ENCODE measurements around the gene DMD.

DMD gene

DNA sequence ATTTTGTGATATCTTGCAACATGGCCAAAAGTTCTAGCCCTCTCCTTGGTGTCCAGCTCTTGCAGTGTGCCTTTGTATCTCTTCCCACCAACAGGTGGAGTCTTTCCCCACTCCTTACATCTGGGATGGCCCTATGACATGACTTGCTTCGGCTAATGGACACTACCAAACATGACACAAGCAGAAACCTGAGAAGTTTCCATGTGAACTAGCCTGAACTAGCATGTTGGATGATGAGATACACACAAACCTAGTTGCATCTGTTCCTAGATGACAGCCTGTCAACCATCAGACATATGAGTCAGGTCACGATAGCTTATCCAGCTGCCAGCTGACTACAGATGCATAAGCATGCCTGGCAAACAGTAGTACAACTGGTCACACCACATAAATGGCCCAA lies 1932.0 kb downstream of the DMD start:
- no peak for DNase-seq (ENCODE audit: low spot score)

GRCh38 chrX:31272472-31272775 lies 1938.9 kb downstream of the DMD start:
- no peak for DNase-seq (ENCODE audit: low spot score)

DNA sequence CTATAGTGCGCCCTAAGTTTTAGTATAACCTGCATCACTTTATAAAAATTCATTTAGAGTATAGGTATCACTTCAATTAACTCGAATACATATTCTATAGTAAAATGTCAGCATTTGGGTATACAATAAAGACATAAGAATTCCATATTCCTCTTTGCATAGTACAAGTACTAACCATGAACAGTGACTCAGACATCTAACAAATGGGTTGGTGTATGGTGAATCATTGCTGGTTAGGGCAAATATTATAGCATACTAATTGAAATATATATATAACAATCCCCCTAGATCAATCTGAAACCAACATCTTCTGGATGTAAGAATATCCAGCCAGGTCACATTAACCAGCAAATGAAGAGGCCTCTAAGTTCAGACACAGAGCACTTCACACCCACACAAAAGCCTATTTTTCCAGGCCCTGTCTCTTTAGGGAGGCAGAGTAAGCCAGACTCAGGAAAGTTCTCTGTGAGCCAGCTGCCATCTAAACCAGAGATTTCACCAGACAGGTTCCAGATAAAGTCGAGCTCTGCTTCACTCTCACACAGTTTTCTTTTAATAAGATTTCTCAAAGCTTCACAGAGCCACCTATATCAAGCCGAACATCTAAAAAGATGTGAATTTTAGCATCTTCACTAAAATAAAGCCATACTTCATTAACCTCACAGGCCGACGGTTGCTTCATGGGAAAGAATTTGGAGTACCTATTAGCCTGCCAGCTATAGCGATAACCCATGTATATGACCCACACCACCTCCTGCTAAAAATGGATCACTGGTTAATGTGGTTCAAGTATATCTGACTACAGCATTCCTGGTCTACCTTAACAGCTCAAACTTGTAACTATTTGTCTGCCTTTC lies 1939.5 kb downstream of the DMD start:
- no peak for DNase-seq (ENCODE audit: low spot score)

GRCh38 chrX:31269914-31270313 lies 1941.4 kb downstream of the DMD start:
- no peak for DNase-seq (ENCODE audit: low spot score)

GRCh38 chrX:31268359-31268758 lies 1943.0 kb downstream of the DMD start:
- no peak for DNase-seq (ENCODE audit: low spot score)

DNA sequence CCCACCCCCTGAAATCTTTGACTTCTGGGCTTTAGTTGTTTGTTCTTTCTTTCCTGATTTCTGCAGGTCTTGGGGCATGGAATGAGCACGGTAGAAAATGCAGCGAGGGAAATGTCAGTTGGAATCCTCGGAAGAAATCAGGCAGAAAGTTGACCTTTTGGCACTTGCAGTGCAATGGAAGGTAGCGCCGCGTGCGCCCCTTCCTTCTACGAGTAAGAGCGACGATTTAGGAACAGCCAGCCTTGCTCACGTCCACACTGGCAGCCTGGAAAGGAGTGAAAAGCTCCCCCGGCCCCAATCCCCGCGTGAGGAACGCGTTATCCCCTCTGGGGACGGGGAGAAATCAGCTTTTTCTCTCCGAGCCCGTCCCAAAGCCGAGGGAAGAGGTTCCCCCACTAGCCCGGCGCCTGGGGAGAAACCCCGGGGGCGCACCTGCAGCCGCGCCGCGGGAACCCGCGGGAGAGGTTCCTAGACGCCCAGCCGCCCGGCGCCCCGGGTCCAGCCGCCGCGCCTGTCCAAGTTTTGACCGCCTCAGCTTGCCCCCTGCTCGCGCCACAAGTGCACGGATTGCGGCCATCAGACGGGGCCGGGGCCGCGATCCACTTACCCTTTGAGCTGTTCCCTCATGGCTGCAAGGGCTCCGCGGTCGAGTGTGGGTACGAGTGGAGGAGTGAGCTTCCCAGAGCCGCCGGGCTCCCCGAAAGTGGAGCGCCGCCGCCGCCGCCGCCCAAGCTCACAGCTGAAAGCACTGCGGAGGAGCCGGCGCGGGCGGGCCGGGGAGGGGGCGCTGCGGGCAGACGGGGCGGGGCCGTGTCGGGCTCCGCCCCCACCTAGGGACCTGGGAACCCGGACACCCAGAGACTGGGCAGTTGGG lies 1944.9 kb downstream of the DMD start:
- DNase-seq (ENCODE audit: low spot score), result no peak

DNA sequence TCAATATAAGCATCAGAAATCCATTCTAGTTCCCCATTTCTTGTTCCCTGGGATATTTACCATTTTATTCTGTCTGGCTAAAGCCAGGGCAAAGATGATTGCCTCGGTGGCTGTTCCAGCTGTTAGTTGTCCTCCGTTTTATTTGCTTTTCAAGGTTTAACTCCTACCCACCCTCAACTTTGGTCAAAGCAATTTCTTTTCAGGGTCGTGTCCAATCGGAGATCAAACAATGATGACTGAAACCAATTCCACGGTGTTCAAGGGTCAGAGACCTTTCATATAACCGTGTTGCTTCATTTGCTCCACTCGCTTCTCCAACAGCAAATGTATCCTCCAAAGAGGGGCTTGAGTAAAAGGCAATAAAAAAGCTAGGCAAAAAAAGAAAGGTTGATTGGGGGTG lies 1946.0 kb downstream of the DMD start:
- DNase-seq (ENCODE audit: low spot score), result no peak

- no peak for DNase-seq (ENCODE audit: low spot score)
These were observed 1951.0 kb downstream of the DMD start for GRCh38 chrX:31260351-31260750.

DNA sequence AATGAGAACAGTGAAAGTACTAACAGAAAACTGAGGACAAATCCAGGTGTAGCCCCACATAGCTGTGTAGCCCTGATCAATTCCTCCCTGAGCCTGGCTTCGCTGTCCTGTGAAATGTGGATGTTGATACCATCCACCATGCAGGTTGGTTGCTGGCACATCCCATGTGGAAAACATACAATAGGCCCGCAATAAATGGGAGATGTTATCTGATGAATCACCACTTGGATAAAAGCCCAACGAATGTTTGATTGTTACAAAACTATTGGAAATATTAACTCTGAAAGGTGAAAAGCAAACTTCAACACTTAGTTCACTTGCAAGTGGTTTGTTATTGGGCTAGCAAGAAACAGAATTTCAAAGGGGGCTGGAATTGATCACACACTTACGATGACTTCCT lies 1953.2 kb downstream of the DMD start:
- no peak for DNase-seq (ENCODE audit: low spot score)

DNA sequence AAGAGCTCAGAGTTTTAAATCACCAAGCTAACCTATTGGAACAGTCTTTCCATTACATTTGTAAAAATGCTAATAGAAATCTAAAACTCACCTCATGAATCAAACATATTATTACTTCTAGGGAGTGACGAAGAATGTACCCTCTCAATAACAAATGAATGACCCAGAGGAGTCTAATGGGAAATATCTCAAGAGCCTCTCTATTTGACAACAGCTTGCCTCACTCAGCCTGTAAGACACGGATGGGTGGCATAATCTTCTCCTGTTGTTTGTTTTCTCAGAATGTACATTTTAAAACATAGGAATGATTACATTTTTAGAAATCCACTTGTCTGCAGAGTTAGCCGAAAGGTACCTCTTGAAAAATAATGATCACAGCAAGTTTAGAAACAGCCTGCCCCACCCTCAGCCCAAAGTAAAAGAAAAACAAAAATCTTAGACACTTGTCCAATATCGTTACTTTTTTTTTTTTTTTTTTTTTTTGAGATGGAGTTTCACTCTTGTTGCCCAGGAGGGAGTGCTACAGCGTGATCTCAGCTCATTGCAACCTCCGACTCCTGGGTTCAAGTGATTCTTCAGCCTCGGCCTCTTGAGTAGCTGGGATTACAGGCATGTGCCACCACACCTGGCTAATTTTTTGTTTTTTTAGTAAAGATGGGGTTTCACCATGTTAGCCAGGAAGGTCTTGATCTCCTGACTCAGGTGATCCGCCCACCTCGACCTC lies 1955.9 kb downstream of the DMD start:
- no peak for DNase-seq (ENCODE audit: low spot score)

GRCh38 chrX:31252133-31252532 lies 1959.2 kb downstream of the DMD start:
- no peak for DNase-seq (ENCODE audit: low spot score)

DNA sequence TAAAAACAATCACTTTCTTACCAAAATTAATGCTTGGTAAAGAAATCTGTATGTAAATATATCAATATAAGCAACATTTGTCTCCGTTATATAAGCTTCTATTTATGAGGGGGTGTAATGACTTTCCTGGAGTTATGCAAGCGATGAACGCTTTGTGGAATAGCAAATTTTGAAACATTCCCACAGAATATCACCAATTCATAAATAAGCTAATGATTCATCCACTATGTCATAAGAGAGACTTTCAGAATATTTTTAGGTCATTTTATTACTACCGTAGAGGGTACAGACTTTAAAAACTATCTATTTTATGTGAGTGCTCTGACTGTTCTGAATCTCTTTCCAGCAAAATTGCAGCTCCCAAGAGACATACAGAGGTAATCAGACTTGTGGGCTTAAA lies 1960.0 kb downstream of the DMD start:
- no peak for DNase-seq (ENCODE audit: low spot score)

- no peak for DNase-seq (ENCODE audit: low spot score)
These were observed 1965.6 kb downstream of the DMD start for GRCh38 chrX:31245714-31246113.

DNA sequence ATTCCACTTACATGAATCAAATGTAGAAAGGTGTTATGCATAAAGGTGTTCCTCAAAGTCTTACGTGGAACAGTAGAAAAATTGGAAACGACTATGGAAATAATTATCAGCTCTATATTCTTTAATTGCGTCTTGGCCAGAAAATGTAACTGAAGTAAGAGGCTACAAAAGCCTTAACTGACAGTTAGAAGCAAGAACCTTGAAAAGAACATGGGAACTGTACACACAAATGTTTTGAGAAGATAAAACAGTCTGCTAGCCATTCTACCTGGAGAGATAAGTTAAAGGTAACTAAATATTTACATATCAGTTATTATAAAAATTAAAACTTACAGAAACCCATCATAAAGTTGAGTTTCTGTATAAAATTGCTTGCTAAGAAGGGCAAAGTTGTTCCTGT lies 1967.5 kb downstream of the DMD start:
- DNase-seq (ENCODE audit: low spot score), result no peak

DNA sequence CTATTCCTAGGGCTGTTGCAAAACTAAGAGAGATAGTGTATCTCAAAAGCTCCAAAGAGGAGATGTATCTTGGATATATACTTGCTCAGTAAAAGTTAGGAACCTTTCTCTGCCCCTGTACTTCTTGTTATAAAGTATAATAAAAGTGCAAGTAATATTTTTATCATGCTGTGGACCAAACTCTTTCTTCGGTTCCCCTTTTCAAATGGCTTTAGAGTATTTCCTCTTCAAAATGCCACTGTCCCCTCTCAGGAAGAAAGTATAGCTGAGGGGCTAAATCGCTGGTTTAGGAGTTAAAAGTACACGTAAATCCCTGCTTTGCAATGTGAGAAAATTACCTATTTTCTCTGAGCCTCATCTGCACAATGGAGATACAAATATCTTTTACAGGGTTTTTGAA lies 1970.4 kb downstream of the DMD start:
- no peak for DNase-seq (ENCODE audit: low spot score)

GRCh38 chrX:31237189-31237588 lies 1974.2 kb downstream of the DMD start:
- DNase-seq (ENCODE audit: low spot score), result no peak

DNA sequence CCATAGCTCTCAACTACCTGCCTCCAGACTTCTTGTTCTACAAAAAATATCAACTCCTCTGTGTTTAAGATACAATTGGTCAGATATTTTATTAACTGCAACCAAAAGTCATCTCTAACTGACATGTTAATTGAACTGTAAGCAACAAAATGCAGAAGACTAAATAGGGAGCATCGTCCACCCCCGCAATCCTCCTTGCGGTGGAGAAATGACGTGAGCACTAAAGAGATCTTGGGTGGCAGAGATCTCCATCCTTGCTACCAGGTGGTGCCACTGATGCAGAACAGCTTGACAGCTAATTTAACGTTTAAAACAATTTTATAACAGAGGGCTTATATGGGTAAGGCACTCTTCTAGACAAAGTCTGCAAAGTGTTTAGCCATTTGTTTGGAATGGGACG lies 1975.1 kb downstream of the DMD start:
- DNase-seq (ENCODE audit: low spot score), result no peak

GRCh38 chrX:31233941-31234496 lies 1977.3 kb downstream of the DMD start:
- no peak for DNase-seq (ENCODE audit: low spot score)

DNA sequence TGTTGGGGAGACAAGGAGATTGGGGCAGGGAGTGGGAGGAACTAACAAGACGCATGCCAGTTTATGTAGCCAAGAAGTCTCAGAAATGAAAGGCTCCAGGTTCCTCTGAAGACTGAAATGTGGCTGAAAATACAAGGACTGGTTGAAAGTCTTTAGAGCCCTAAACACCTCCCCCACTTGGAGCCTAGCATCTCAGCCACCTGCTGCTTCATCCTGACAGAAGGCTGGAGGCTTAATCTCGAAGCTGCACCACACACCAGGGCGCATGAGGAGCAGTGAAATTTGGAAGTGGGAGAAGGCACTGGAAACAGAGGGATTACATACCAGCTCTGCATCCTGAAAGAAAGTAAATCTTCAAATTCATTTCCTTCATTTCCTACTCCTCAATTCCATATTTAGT lies 1978.8 kb downstream of the DMD start:
- DNase-seq (ENCODE audit: low spot score), result no peak

DNA sequence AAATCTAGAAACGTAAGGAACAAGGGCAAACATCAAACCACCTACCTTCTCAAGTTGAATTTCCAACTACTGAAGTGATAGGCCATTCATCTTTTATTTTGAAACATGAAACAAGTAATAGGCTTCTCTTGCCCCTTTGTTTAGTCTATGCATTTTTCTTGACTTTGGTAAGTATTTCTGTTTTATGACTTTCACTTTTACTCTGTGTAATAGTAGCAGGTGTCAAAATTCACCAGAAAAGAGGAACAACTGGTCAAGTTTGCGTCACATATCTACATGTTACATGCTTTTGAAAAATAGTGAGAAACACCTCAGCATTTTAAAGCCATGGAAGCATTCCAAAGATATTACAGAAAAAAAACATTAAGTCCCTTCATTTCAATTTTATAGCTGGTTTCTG lies 1982.4 kb downstream of the DMD start:
- no peak for DNase-seq (ENCODE audit: low spot score)

GRCh38 chrX:31228415-31228832 lies 1982.9 kb downstream of the DMD start:
- no peak for DNase-seq (ENCODE audit: low spot score)

DNA sequence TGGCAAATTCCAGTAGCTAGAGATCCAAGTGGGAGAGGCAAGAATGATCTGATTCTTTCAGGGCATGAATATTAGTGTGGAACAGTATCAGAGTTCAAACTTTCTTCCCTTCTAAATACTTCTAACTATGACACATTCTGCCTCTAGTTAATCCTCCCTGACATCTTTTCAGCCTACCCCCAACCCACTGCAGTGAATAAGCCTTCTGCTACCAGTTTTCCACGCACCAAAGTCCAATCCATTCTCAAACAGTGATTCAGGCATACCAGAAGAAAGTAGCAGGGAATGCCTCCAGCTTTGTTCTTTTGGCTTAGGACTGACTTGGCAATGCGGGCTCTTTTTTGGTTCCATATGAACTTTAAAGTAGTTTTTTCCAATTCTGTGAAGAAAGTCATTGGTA lies 1984.1 kb downstream of the DMD start:
- DNase-seq (ENCODE audit: low spot score), result no peak

GRCh38 chrX:31225819-31226218 lies 1985.5 kb downstream of the DMD start:
- no peak for DNase-seq (ENCODE audit: low spot score)

Measured in HuH-7.5 (cell line).